Measurements from ENCODE around the gene CDC42BPG.

DNA sequence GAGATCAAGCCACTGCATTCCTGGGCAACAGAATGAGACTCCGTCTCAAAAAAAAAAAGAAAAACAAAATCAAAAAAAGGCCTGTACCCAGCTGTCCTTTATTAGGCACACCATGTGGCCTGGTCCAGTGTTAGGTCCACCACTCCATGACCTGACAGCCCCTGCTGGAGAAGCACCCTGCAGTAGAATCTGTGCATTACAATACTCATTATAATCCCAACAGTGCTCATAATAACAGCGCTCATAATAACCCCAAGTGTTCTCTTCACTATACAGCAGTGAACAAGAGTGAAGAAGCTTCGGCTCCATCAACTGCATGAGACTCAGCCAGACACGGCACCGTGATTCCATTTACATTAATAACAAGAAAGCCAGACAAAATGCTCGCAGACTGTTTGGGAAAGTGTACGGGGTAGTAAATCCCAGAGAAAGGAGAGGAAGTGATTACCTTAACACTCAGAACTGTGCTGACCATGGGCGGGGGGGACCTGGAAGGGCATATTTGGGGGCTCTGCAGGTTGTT is 42.8 kb upstream of the CDC42BPG start:
- TF ChIP-seq, protein P1, sequence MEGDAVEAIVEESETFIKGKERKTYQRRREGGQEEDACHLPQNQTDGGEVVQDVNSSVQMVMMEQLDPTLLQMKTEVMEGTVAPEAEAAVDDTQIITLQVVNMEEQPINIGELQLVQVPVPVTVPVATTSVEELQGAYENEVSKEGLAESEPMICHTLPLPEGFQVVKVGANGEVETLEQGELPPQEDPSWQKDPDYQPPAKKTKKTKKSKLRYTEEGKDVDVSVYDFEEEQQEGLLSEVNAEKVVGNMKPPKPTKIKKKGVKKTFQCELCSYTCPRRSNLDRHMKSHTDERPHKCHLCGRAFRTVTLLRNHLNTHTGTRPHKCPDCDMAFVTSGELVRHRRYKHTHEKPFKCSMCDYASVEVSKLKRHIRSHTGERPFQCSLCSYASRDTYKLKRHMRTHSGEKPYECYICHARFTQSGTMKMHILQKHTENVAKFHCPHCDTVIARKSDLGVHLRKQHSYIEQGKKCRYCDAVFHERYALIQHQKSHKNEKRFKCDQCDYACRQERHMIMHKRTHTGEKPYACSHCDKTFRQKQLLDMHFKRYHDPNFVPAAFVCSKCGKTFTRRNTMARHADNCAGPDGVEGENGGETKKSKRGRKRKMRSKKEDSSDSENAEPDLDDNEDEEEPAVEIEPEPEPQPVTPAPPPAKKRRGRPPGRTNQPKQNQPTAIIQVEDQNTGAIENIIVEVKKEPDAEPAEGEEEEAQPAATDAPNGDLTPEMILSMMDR (IDR thresholded peaks at IDR 0.05; ENCODE audit: low read length) = no peak
- TF ChIP-seq EZH2 (IDR thresholded peaks at IDR 0.05; ENCODE audit: borderline replicate concordance, low read length) = no peak
